Measurements from ENCODE around the gene SPATS2L.

The SPATS2L gene

DNA sequence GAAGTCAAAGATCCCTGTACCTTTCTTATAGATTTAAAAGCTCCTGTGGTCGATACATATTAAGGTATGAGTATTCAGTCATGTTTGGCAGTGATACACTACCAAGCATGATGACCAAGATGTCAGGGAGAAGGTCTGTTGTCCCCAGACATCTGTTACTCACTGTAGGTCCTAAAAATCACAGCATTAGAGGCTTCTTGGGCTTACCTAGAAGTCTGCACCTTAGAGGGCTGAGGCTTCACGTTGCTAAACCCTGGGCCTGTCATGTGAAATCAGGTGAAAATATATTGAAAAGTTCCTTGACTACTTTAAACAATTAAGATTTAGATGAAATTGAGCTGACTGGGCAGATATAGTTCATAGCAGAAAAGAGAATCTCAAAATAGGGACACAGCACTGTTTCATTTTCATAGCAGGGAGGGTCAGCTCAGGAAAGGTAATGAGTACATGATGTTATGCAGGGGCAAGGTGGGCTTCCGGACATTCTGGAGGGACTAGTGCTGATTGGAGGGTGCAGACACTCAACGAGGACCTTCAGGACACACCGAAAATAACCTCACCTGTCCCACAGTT lies 78.7 kb downstream of the SPATS2L start:
- H3K4me3 ChIP-seq (ENCODE audit: low read length) = no peak overlapping the region
- no peaks in the 10 kb centered on the region for H4K20me1 ChIP-seq (ENCODE audit: control insufficient read depth, insufficient read depth, low read depth, low read length)
- H3K9me2 ChIP-seq (replicated peaks; ENCODE audit: control insufficient read depth, low read length) = no peaks in the 10 kb centered on the region
- no peak overlapping the region for H3K4me2 ChIP-seq (ENCODE audit: low read length)
- no peak overlapping the region for H3K27ac ChIP-seq (ENCODE audit: low read depth, low read length)
- H3K27me3 ChIP-seq (ENCODE audit: control insufficient read depth, low read length) = peaks cover 5% of the 10 kb centered on the region; the same call in 1 of the 2 replicates
- no peaks in the 10 kb centered on the region for H3K79me2 ChIP-seq (ENCODE audit: control insufficient read depth, low read length)
- no peak for TF ChIP-seq EZH2phosphoT487 (IDR thresholded peaks at IDR 0.05; ENCODE audit: borderline replicate concordance, low read length)
- TF ChIP-seq, protein P1, sequence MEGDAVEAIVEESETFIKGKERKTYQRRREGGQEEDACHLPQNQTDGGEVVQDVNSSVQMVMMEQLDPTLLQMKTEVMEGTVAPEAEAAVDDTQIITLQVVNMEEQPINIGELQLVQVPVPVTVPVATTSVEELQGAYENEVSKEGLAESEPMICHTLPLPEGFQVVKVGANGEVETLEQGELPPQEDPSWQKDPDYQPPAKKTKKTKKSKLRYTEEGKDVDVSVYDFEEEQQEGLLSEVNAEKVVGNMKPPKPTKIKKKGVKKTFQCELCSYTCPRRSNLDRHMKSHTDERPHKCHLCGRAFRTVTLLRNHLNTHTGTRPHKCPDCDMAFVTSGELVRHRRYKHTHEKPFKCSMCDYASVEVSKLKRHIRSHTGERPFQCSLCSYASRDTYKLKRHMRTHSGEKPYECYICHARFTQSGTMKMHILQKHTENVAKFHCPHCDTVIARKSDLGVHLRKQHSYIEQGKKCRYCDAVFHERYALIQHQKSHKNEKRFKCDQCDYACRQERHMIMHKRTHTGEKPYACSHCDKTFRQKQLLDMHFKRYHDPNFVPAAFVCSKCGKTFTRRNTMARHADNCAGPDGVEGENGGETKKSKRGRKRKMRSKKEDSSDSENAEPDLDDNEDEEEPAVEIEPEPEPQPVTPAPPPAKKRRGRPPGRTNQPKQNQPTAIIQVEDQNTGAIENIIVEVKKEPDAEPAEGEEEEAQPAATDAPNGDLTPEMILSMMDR (IDR thresholded peaks at IDR 0.05; ENCODE audit: low read depth, low read length, poor library complexity, severe bottlenecking) = no peak
- H3F3A ChIP-seq (ENCODE audit: control insufficient read depth, insufficient read depth) = no peaks in the 10 kb centered on the region
- no peaks in the 10 kb centered on the region for H3K4me1 ChIP-seq (ENCODE audit: control insufficient read depth, low read length)
- no peaks in the 10 kb centered on the region for H3K36me3 ChIP-seq (ENCODE audit: control insufficient read depth, low read length)
- no peaks in the 10 kb centered on the region for H3K9me3 ChIP-seq (ENCODE audit: control insufficient read depth, insufficient read depth, low read length)

DNA sequence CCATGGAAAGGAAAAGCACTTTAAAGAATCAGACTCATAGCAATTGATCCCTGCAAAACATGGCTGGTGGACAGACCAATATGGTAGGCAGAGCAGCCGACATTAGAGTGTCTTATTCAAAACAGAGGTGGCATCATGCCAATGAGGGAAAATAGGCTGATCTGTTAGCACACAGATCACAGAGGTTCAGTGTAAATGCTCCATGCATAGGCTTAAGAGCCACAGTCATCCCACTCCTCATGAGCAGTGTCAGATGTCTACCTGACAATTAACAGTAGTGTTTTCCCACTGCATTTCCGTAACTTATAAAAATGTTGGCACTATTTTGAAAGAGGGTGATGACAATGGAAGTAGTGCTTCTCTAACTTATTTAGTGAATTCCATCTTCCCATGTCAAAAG lies 86.7 kb downstream of the SPATS2L start:
- Histone ChIP-seq H3K27me3 (ENCODE audit: control insufficient read depth, low read length) (no peaks in the 10 kb centered on the region), H3K4me2 (ENCODE audit: low read length) (no peak overlapping the region), H3K36me3 (ENCODE audit: control insufficient read depth, low read length) (no peaks in the 10 kb centered on the region), H3K9me3 (ENCODE audit: control insufficient read depth, insufficient read depth, low read length) (no peaks in the 10 kb centered on the region), H3K9me2 (replicated peaks; ENCODE audit: control insufficient read depth, low read length) (no peaks in the 10 kb centered on the region), H3K4me1 (ENCODE audit: control insufficient read depth, low read length) (no peaks in the 10 kb centered on the region), H4K20me1 (ENCODE audit: control insufficient read depth, insufficient read depth, low read depth, low read length) (no peaks in the 10 kb centered on the region), H3K27ac (ENCODE audit: low read depth, low read length) (no peak overlapping the region), H3K4me3 (ENCODE audit: low read length) (no peak overlapping the region), H3K79me2 (ENCODE audit: control insufficient read depth, low read length) (no peaks in the 10 kb centered on the region), H3F3A (ENCODE audit: control insufficient read depth, insufficient read depth) (no peaks in the 10 kb centered on the region)
- TF ChIP-seq, protein P1 (IDR thresholded peaks at IDR 0.05; ENCODE audit: low read depth, low read length, poor library complexity, severe bottlenecking) = no peak
- TF ChIP-seq EZH2phosphoT487 (IDR thresholded peaks at IDR 0.05; ENCODE audit: borderline replicate concordance, low read length) = no peak

DNA sequence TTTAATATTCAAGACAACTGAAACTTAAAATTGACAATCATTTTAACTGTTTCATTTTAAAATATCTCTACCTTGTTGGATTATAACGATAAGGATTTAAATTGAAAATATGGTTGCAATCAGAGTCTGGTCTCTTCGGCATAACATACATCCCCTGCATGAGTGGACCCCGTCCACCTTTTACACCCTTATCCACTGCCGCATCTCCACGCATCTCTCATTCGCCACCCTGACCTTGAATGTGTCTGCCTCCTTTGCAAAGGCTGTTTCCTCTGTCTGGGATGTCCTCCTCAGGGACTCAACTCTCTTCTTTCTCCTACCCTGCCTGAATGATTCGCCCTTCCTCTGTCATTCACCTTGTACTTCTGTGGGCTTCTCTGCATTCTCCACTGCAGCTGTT lies 87.6 kb downstream of the SPATS2L start:
- no peaks in the 10 kb centered on the region for H3F3A ChIP-seq (ENCODE audit: control insufficient read depth, insufficient read depth)
- H3K4me1 ChIP-seq (ENCODE audit: control insufficient read depth, low read length) = no peaks in the 10 kb centered on the region
- H3K9me2 ChIP-seq (replicated peaks; ENCODE audit: control insufficient read depth, low read length) = no peaks in the 10 kb centered on the region
- no peaks in the 10 kb centered on the region for H3K79me2 ChIP-seq (ENCODE audit: control insufficient read depth, low read length)
- no peak overlapping the region for H3K27ac ChIP-seq (ENCODE audit: low read depth, low read length)
- no peaks in the 10 kb centered on the region for H4K20me1 ChIP-seq (ENCODE audit: control insufficient read depth, insufficient read depth, low read depth, low read length)
- H3K36me3 ChIP-seq (ENCODE audit: control insufficient read depth, low read length) = no peaks in the 10 kb centered on the region
- TF ChIP-seq, protein P1 (IDR thresholded peaks at IDR 0.05; ENCODE audit: low read depth, low read length, poor library complexity, severe bottlenecking) = no peak
- no peak for TF ChIP-seq EZH2phosphoT487 (IDR thresholded peaks at IDR 0.05; ENCODE audit: borderline replicate concordance, low read length)
- H3K4me3 ChIP-seq (ENCODE audit: low read length) = no peak overlapping the region
- H3K4me2 ChIP-seq (ENCODE audit: low read length) = no peak overlapping the region
- H3K27me3 ChIP-seq (ENCODE audit: control insufficient read depth, low read length) = no peaks in the 10 kb centered on the region
- no peaks in the 10 kb centered on the region for H3K9me3 ChIP-seq (ENCODE audit: control insufficient read depth, insufficient read depth, low read length)
